Body of pancreas (tissue), 4 donors: ENCODE results near the gene GALNT2. TPM values are rescaled to one million over a fixed set of nuclear protein-coding genes. Genes with fewer than 3 reads are reported as not detected.
A peak's percentile ranks its signal among the peaks of the same experiment; 100 is the strongest.

Source experiments
- ATAC-seq: fragments of 150-250 bp; one replicate; pipeline ENCODE4 v1.9.1; 2016
- DNase-seq, 4 donors: peaks; one replicate each; pipeline ENCODE4 v3.0.0-alpha.2; 2019
- H3K27ac ChIP-seq, 4 donors: fragments of 200-600 bp; sonication (generic); 1 replicate in 3 of 4; 2 replicates in 1 of 4; pipeline versions ENCODE4 v1.5.1 to v1.6.1; 2016 to 2019; ENCODE audit warnings: mild to moderate bottlenecking in 1 of 4, mixed read lengths in 1 of 4, moderate library complexity in 1 of 4
- H3K27me3 ChIP-seq, 2 donors: fragments of 200-600 bp; sonication (generic); one replicate each; pipeline ENCODE4 v1.6.0; 2016; ENCODE audit warnings: mild to moderate bottlenecking in 1 of 2
- H3K36me3 ChIP-seq, 2 donors: fragments of 200-600 bp; sonication (generic); replicated peaks in 1 of 2; 2 replicates each; pipeline ENCODE4 v1.5.1; 2016; ENCODE audit warnings: low read depth in 2 of 2; ENCODE audit not compliant: insufficient read depth in 1 of 2
- H3K4me1 ChIP-seq: fragments of 200-600 bp; sonication (generic); one replicate; pipeline ENCODE4 v1.6.0; 2016
- H3K4me3 ChIP-seq, 2 donors: fragments of 200-600 bp; sonication (generic); 1 replicate in 1 of 2; 2 replicates in 1 of 2; pipeline ENCODE4 v1.5.1; 2016 to 2019
- H3K9me3 ChIP-seq, 3 donors: fragments of 200-600 bp; sonication (generic); 1 replicate in 2 of 3; 2 replicates in 1 of 3; pipeline ENCODE4 v1.5.1; 2016
- CTCF ChIP-seq, 7 experiments: fragments of 450-650 bp in 4 of 7; fragments of 200-600 bp in 3 of 7; sonication (generic) in 3 of 7; IDR thresholded peaks; one replicate each; pipeline ENCODE4 v1.5.1; 2016 to 2019; ENCODE audit warnings: antibody characterized with exemption in 7 of 7
- POLR2A ChIP-seq, 3 donors: fragments of 450-650 bp; IDR thresholded peaks; one replicate each; pipeline ENCODE4 v1.6.1; 2016; ENCODE audit warnings: antibody characterized with exemption in 3 of 3, mild to moderate bottlenecking in 2 of 3
- WGBS, 2 donors: methylation state at CpG; one replicate each; pipeline ENCODE4 v1.1.5; 2017; 5-methylcytosine and 5-hydroxymethylcytosine counted together
- intact Hi-C: fragments of 100-400 bp; cut with DNase I; formaldehyde crosslinking; loops from one replicate; pipeline ENCODE4 v1.15.1; 2023
- total RNA-seq, 2 donors: library from RNA; depleted of rRNA; stranded (reverse); fragments of >200 nt; gene quantifications; one replicate each; pipeline ENCODE4 v1.1.0, GENCODE V29; 2016

GALNT2 gene
- total RNA-seq, 2 donors from 2014 or later = 45.9 to 68.6 TPM

- no peaks in the 10 kb centered on the region for H3K27me3 ChIP-seq
- H3K4me3 ChIP-seq = no peak overlapping the region
- H3K4me1 ChIP-seq = peaks cover 67% of the 10 kb centered on the region
- DNase-seq = no peak
- H3K36me3 ChIP-seq = no peaks in the 10 kb centered on the region
- no peak for TF ChIP-seq CTCF (IDR thresholded peaks at IDR 0.05)
- no peak for TF ChIP-seq POLR2A (IDR thresholded peaks at IDR 0.05)
- intact Hi-C loops = no loop called here
- H3K27ac ChIP-seq = no peak overlapping the region
- no peak for ATAC-seq
- WGBS, 2 donors = 71 to 76% methylated on average over 6 of the region's 6 CpGs
- no peaks in the 10 kb centered on the region for H3K9me3 ChIP-seq
These were observed 52.3 kb downstream of the GALNT2 start for GRCh38 chr1:230119340-230119739.

GRCh38 chr1:230120289-230120920 lies 53.4 kb downstream of the GALNT2 start:
- no peaks in the 10 kb centered on the region for H3K9me3 ChIP-seq
- 77 to 83% methylated on average over 13 to 14 of the region's 14 CpGs for WGBS, 2 donors
- H3K4me3 ChIP-seq = no peak overlapping the region
- DNase-seq = no peak
- peak overlapping the region in 3 of 4 donors; percentile 6 to 48 (median 16) for H3K27ac ChIP-seq
- no peaks in the 10 kb centered on the region for H3K27me3 ChIP-seq
- no peak for ATAC-seq
- H3K36me3 ChIP-seq = no peaks in the 10 kb centered on the region
- H3K4me1 ChIP-seq = peaks cover 75% of the 10 kb centered on the region
- no peak for TF ChIP-seq CTCF (IDR thresholded peaks at IDR 0.05)
- no peak for TF ChIP-seq POLR2A (IDR thresholded peaks at IDR 0.05)
- intact Hi-C loops = no loop called here

GRCh38 chr1:230120921-230121381 lies 53.9 kb downstream of the GALNT2 start:
- H3K27me3 ChIP-seq = no peaks in the 10 kb centered on the region
- no peaks in the 10 kb centered on the region for H3K36me3 ChIP-seq
- DNase-seq (peak in 2 of 4 donors; percentile 49 to 59), ATAC-seq (peak; percentile 43)
- peak overlapping the region in 3 of 4 donors; percentile 6 to 54 (median 16) for H3K27ac ChIP-seq
- H3K4me3 ChIP-seq = no peak overlapping the region
- H3K9me3 ChIP-seq = no peaks in the 10 kb centered on the region
- 57 to 62% methylated on average over 8 to 9 of the region's 9 CpGs for WGBS, 2 donors
- TF ChIP-seq POLR2A (IDR thresholded peaks at IDR 0.05) (no peak), CTCF (IDR thresholded peaks at IDR 0.05) (peak; percentile 37 to 64 (median 50))
- intact Hi-C loops = no loop called here
- H3K4me1 ChIP-seq = peaks cover 80% of the 10 kb centered on the region

GRCh38 chr1:230121950-230122349 lies 54.9 kb downstream of the GALNT2 start:
- TF ChIP-seq POLR2A (IDR thresholded peaks at IDR 0.05) = no peak
- TF ChIP-seq CTCF (IDR thresholded peaks at IDR 0.05) = no peak
- Histone ChIP-seq H3K4me3 (no peak overlapping the region), H3K36me3 (no peaks in the 10 kb centered on the region), H3K4me1 (peaks cover 83% of the 10 kb centered on the region), H3K27me3 (no peaks in the 10 kb centered on the region), H3K9me3 (no peaks in the 10 kb centered on the region), H3K27ac (peak overlapping the region in 3 of 4 donors; percentile 16 to 54 (median 18))
- 34 to 37% methylated on average over 4 of the region's 4 CpGs for WGBS, 2 donors
- ATAC-seq (peak; percentile 61), DNase-seq (peak in 3 of 4 donors; percentile 54 to 59 (median 56))
- intact Hi-C loops = no loop called here
